Stimulated activated CD8-positive, alpha-beta memory T cell treated with anti-CD3 and anti-CD28 coated beads, Interleukin-15, amount 100 ng/mL, for 4 hours (primary cell): ENCODE measurements around the gene NCOR1.

ENCODE experiments used
- DNase-seq, 2 donors: peaks; one replicate each; pipeline ENCODE4 v3.0.0-alpha.2; 2020; ENCODE audit warnings: low read depth in 2 of 2

The NCOR1 gene

GRCh38 chr17:16027708-16028584 lies 187.4 kb downstream of the NCOR1 start:
- DNase-seq: peak in 1 of 2 donors; percentile 18

- DNase-seq: no peak
These were observed 188.4 kb downstream of the NCOR1 start for GRCh38 chr17:16026895-16027294.

- DNase-seq: no peak
These were observed 190.1 kb downstream of the NCOR1 start for GRCh38 chr17:16025202-16025601.

GRCh38 chr17:16023881-16024280 lies 191.5 kb downstream of the NCOR1 start:
- DNase-seq: no peak

- DNase-seq: no peak
These were observed 196.0 kb downstream of the NCOR1 start for GRCh38 chr17:16019347-16019746.

GRCh38 chr17:16013943-16014407 lies 201.4 kb downstream of the NCOR1 start:
- no peak for DNase-seq

- DNase-seq: no peak
These were observed 207.9 kb downstream of the NCOR1 start for GRCh38 chr17:16007439-16007838.

- DNase-seq: no peak
These were observed 209.7 kb downstream of the NCOR1 start for GRCh38 chr17:16005636-16006035.

- DNase-seq: no peak
These were observed 211.5 kb downstream of the NCOR1 start for GRCh38 chr17:16003841-16004240.

GRCh38 chr17:16002708-16003260 lies 212.6 kb downstream of the NCOR1 start:
- DNase-seq: no peak

- DNase-seq: no peak
These were observed 214.0 kb downstream of the NCOR1 start for GRCh38 chr17:16001226-16001897.

- no peak for DNase-seq
These were observed 215.1 kb downstream of the NCOR1 start for GRCh38 chr17:15999974-16000827.

GRCh38 chr17:15999141-15999973 lies 216.0 kb downstream of the NCOR1 start, which contains the start of the genes TTC19 and ZSWIM7:
TTC19 (plus strand) TSS chr17:15999824; CDS start chr17:15999849, 25 bp downstream.
ZSWIM7 (minus strand) TSS chr17:15999704; CDS start chr17:15999594, 110 bp downstream.
- DNase-seq: peak; percentile 83 to 88

GRCh38 chr17:15998031-15998562 lies 217.2 kb downstream of the NCOR1 start:
- no peak for DNase-seq

- no peak for DNase-seq
These were observed 219.0 kb downstream of the NCOR1 start for GRCh38 chr17:15996322-15996721.

GRCh38 chr17:15981646-15982580 lies 233.4 kb downstream of the NCOR1 start:
- DNase-seq: no peak

GRCh38 chr17:15981208-15981607 lies 234.1 kb downstream of the NCOR1 start:
- DNase-seq: no peak
